H4 (cell line): ENCODE data around the gene HOXB6. TPM values are rescaled to one million over a fixed set of nuclear protein-coding genes. Genes with fewer than 3 reads are reported as not detected.
A peak's percentile ranks its signal among the peaks of the same experiment; 100 is the strongest.

Source experiments
- DNase-seq: peaks from one replicate; pipeline ENCODE4 v3.0.0-alpha.2; 2015; ENCODE audit warnings: low spot score
- total RNA-seq: library from RNA; depleted of rRNA; stranded (reverse); fragments of >200 nt; shearing (Covaris generic); gene quantifications from 2 replicates; pipeline ENCODE4 v1.2.3, GENCODE V29; 2014

HOXB6 gene
- total RNA-seq, 1 experiment from 2014 or later = 1.4 TPM

DNA sequence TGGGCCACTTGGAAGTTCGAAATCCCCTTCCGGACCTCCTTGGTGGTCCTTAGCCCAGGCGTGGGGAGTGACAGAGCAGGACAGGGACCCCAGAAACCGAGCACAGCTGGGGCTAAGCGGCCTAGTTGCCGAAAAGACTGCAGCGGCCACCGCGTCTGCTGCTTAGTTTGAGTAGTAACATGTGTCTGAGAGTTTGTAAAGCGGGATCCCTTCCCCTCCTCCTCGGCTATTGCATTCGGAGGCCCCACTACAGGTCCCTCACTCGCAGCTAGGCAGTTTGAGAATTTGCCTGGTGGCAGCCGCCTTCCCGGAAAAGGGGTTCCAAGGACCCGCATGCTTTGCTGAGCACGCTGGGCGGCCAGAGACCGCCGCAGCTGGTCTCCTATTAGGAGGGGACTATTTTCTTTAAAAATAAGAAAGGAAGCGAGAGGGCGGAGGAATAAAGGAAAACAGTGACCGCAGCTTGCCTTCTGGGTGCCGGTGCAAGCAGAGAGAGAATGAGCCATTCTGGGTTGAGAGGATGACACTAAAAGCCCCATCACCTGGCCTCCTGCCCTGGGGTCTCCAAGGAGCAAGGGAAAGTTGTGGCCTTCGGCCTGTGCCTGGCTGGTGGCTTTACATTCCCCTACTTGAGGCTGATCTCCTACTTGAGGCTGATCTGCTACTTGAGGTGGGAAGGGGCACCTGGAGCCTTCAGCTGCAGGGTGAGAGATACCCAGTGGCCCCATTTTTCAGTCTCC, 10.1 kb downstream of the HOXB6 start:
- no peak for DNase-seq

DNA sequence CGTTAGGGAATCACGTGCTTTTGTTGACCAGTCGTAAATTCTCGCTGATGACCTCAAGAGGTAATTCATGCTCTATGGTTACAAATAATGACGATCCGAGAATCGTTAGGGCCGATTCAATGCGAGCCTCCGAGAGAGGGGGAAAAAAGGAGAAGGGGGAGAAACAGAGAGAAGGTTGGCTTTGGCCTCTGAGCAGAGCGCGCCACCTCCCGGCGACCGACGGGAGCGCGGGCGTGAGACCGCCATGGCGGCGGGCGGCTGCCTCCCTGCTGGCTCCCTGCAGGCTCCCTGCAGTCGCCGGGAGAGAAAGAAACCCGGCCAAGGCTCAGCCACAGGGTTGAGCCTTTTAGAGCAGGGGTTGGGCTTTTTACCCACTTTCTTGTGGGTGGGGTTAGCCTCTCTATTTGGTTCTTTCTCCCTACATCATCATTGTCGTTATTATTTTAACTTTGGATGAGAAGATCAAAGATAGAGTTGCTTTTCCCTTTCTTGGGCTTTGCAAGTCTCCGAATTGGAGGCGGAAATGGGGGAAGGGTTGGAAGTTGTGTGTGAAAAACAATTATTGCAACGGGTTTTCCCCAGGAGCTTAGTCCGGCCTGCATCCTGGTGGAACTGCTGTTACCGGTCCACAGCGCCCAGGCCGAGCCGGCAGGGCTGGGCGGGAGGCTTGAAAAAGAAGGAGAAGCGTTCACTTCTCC, 10.8 kb downstream of the HOXB6 start:
- peak; percentile 65 for DNase-seq

DNA sequence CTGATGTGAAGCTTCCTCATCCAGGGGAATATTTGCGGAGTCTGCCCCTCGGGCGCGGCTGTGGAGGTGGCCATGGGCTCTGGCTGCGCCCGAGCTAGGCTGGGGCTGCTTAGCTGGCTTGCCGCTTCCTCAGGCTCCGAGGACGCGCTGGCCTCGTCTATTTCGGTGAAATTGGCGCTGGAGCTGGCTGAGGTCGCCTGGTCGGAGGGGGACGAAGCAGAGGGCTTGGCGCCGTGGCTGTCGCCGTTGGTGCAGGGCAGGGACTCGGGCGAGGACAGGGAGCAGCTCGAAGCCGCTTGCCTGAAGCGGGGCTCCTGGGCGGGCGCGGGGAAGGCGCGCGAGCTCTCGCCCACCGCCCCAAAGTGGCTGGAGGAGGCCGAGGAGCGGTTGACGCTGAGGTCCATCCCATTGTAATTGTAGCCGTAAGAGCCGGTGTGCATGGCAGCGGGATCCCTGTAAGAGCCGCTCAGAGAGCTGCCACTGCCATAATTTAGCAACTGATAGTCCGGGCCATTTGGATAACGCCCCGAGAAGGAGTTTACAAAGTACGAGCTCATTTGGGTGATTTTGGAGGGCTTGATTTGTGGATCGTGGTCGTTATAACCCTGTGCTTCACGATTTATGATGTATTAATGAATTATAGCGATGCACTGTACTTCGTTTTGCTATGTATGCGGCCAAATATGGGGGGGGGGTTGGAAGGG, 11.5 kb downstream of the HOXB6 start, which contains the start of gene HOXB5:
HOXB5 (minus strand) TSS at position 654 of the 704 bp plus-strand sequence; CDS start at position 557, 97 bp downstream.
- DNase-seq = no peak

DNA sequence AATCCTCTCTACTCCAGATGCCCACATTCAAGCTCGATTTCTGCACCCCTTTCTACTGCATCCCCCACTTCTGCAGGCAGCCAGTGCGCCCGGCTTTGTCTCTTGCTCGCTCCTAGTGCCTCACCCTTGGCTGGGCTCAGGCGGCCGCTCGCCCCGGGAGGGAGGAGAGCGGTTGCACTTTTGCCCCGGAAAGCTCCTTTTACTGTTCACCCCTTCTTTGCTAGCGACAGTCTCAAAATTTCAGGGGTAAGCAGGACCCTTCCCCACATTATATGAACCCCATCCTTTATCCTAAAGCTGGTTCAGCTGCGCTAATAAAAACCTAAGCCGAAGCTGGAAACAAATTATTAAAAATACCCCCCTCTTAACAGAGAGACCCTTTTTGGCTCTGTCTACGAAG, 12.2 kb downstream of the HOXB6 start:
- DNase-seq = no peak

DNA sequence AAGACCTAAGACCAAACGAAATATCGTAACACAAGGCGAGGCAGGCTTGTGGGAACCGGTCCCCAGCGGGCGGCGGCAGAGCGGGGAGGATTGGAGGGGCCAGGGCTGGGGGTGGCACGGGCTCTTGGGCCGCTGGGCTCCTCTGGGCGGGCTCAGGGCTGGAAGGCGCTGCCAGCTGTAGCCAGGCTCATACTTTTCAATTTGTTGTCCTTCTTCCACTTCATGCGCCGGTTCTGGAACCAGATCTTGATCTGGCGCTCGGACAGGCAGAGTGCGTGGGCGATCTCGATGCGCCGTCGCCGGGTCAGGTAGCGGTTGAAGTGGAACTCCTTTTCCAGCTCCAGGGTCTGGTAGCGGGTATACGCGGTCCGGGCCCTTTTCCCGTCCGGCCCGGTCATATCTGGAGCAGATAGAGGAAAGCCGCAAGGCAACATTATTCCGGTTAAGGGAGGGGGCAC, 12.7 kb downstream of the HOXB6 start:
- DNase-seq = no peak

DNA sequence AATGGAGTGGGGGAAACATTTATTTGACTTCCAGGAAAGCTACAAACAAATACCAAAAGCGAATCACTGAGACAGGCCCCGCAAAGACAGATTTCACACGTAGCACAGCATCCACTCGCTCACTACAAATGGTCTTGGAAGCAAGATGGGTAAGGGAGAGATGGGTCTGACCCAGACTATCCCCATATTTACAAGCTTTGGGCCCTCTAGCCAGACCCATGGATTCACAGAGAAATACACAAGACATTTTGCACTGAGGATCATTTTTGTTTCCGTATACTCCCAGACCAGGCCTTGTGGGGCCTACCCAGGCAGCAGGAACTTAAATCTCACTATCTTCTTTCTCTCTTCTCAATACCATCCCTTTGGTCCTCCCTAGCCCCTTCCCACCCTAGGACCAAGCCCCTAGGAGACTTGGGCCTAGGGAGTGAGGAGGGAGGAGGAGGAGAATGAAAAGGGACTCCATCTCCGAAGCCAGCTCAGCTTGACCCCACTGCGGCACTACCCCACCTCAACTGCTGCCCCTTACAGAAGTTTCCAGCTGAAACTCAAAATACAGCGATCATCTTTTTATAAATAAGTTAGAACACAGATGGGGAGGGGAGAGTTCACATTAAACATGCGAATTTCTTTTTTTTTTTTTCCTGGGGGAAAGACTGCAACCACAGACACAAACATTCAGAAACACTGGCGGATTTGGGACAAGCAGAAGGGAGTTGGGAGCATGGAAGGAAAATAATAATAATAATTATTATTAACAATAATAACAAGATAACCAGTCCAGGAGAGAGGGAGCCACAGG, 13.3 kb downstream of the HOXB6 start:
- DNase-seq = no peak

DNA sequence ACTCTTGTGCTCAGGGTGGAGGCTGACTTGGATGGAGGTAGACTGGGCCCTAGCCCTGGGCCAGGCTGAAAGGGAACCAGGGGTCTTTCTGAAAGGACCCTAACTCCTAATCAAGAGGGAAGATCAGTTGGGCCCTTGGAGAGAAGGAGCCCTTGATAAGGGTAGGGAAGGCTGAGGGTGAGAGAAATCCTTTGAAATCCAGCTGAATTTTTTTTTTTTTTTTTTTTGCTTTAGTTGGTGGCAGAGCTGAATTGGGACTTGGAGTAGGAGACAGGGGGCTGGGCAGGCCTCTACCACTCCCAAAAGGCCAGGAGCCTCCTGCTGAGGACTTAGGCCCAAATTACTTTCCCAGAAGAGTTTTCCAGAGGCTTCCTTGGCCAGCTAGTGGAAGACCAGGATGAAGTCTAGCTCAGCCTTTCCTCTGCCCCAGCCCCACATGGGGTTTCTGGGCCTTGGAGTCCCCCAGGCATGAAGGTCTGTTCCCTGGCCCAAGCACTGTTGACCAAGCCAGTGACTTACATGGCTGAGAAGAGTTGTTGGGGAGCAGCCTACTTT, 14.1 kb downstream of the HOXB6 start:
- DNase-seq = no peak

DNA sequence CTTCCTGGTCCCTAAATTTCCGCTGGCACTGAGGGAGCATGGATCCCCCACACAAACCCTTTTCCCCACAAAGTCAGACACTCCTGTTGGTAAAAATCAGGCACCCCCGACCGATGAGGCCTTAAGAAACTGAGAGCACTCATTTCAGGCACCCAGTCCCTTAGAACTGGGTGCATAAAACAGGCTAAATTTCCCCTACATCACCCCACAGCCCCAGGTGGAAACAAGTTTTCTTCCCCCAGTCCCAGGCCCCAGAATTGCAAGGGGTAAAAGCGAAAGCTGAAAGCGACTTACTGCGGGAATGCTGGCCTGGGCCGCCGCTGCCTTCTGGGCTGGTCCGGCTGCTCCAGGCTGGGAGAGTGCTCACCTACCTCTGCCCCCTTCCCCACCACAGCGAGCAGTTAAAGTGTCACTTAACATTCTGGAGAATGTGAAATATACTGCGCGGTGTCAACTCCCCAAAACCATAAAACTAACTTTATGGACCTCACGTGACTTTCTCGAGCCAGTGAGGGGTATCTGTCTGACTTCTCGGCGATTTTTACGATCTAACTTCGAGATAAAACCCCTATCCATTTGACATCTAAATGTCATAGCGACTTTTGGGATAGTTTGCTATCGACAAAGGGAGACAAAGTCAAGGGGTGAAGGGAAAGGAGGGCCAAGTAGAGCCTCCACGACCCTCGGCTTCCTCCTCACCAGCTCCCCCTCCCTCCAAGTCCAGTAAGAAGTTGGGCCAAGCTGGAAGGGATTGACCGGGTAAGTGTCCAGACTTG, 14.8 kb downstream of the HOXB6 start, which contains the start of gene HOXB3:
HOXB3 (minus strand) TSS at position 411 of the 776 bp plus-strand sequence. CDS start 37,767 bp downstream, outside the sequence.
- no peak for DNase-seq

DNA sequence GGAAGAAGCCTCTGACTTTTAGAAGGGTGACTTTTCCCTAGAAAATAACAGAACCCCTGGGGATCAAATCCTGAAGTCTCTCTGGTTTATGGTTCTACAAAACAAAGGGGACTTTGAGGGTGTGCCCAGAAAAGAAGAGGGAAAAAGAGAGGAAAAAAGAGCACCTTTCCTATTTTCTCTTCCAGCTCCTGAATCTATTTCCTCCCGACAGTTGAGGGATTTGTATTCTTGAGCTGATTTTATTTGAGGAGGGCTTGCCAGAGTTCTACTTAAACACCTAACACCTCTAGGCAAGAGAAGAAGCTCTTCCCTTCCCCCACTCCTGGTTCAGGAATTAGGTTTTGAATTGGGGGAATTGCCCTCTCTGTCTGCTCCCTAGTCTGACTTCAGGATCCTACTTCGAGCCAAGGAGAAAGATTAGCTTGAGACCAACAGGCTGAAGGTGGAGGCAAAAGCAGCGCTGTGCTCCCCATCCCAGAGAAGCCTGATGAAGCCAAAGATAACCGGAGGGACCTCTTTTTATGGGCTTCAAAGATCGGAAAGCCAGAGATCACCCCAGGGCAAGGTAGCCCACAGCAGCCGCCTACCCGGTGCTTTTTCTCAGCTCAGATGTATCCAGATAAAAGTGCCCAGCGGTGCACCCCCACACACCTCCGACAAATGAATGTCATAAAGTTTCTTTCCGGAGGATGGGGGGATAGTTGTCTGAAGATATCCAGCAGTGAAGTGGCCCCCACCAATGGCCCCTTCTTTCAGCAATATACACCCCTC, 15.5 kb downstream of the HOXB6 start:
- no peak for DNase-seq

DNA sequence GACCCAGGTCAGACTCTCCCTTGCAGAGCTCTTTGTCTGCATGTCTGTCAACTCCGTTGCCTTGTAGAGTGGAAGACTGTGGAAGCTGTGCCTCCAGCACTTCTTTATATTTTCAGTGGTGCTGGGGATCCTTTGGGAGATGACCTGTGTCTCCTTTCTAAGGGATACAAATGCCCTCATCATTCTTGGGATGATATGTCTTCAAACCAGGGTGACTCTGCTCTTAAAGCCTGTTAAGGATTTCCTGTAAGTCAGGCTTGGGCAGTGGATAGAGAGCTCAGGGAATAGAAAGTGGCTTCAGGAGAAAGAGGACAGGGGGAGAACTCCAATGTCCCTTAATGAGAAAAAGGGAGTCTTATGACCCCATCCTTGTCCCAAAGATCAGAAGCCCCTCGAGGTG, 16.3 kb downstream of the HOXB6 start:
- DNase-seq = no peak

DNA sequence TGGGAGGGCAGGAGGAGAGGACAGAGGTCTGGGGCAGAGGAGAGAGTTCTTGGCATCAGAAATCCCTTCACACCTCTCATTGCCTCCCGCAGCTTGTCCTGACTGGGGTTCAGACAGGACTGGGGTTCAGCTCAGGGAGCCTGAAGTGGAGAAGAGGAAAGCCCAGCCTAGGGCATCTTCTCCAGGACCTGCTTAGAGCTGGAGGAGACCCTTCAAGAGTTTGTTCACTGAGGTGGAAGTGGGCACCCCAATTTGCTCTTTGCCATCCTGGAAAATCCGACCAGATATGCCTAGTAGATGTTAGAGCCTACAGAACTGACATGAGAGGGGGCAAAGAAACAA, 16.7 kb downstream of the HOXB6 start:
- DNase-seq = no peak

DNA sequence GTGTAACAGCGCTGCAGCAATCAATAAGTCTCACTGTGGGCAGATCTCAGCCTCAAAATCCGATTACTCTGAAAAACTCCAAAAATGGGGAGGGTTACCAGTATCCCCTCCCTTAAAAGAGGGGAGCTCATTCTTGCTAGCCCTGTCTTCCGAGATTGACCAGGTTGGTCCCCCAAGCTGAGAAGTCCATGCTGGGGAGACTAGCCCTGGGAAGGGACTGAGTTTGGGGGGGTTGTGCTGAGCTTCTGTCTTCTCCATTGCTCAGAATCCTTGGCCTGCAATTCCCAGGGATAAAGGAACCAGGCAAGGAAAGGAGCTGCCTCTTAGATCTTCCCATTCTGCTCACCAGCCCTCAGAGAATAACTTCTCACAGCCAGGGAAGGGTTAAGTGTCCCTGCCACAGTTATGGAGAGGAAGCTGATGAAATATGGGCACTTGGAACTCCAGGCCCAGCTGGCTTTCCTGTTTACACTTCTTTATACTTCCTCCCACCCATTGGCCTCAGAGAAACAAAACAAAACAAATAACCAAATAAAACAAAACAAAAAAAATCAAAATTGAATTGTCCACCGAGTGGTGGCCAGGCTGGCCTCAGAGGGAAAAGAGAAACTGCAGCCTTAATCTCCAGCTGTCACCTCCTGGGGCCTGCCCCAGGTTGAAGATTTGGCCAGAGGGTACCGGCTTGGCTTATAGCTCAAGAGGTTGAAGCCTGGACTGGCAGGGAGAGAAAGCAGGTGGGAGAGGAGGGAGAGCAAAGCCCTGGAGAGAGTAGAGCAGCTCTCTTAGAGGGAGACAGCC, 17.3 kb downstream of the HOXB6 start:
- DNase-seq = peak; percentile 83

DNA sequence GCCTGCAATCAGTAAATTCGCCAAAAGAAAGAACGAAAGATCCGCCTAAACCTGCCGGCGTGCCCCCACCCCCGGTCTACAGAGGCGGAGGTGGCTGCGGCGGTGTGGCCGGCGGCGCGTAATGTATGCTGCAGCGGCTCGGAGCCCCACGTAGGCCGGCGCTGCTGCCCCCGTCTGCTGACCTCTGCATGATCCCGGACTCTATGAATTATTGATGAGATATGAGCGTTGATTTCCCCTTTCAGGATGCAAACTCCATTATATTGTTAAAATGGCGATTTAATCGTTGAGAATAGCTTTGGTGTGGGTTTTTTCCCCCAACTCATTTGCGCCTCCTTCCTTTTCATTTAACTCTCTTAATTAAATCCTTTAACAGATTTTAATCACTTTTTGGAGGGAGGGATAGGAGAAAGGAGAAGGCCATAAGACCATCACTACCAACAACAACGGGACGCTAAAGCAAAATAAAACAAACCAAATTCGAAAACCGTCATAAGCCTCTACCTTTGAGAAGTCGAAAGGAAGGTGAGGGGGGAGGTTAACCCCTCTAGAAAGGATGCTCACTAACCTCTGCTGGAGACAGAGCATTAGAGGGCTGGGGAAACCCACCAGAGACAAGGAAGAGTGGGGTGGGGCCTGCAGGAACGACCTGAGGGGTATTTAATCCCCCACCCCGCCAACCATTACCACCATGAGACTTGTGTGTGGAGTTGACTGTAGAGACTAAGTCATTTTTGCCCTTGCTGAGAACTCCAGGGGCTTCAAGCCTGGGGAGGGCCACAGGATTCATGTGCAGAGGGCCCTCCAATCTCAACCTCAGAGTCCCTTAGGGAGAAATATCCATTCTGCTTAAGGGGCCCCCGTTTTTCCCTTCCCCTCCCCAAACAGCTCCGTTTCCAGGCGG, 18.2 kb downstream of the HOXB6 start:
- no peak for DNase-seq

DNA sequence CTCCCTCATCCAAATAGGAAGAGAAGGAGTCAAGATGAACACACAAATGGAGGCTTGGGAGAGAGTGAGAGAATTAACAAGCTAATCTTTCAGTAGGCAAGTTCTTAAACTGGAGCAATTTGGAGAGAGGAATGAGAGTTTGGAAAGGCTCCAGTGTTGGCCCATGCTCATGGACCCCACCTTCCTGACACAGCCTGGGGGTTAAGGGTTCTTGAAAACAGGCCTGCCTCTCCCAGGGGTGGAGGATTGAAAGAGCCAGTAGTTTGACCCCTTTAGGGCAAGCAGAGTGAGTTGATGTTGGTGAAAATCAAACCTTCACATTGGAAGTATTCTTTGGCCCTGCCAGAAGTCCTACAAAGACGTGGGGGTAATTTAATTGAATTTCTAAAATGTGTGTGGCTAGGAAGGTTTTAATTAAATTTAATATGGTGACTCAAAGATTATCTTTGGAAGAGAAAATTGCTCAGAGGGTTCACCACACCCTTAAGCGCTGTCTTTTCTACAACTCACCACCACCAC, 20.5 kb downstream of the HOXB6 start:
- DNase-seq = no peak

DNA sequence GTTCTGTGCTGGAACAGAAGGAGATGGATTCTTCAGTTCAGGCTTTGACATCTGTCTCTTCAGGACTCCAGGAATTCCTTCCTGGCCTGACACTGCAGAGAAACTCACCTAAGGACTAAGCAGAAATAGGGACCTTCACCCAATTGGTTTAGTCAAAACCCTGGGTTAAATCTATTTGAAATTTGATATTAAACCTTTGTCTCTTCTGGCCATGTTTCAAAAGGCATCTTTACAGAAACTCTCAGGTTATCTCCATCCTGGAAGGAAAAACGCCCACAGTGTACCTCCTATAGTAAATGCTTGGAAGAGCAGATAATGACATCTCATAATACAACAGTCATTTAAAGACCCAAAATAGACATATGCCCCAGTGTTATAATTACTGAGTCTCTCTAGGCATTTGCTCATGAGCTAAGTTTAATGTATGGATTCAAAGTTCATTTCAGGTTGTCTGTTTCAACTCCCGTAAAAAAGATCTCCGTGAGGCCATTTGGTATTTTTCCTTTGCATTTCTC, 21.0 kb downstream of the HOXB6 start:
- no peak for DNase-seq

DNA sequence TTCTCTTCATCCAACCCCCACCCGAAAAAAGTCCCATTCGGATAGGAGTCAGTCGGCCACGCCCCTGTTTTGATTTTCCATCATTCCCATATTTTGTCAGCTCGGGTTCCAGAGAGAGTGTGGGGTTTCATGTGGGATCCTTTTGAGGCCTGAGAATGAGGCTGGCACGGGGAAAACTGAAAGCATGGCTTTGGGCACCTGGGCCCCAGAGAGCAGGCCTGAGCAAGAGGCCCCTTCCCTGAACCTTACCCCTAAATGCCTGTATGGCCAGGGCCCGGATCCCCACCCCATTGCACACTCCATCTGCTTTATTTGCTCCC, 22.1 kb downstream of the HOXB6 start:
- no peak for DNase-seq

DNA sequence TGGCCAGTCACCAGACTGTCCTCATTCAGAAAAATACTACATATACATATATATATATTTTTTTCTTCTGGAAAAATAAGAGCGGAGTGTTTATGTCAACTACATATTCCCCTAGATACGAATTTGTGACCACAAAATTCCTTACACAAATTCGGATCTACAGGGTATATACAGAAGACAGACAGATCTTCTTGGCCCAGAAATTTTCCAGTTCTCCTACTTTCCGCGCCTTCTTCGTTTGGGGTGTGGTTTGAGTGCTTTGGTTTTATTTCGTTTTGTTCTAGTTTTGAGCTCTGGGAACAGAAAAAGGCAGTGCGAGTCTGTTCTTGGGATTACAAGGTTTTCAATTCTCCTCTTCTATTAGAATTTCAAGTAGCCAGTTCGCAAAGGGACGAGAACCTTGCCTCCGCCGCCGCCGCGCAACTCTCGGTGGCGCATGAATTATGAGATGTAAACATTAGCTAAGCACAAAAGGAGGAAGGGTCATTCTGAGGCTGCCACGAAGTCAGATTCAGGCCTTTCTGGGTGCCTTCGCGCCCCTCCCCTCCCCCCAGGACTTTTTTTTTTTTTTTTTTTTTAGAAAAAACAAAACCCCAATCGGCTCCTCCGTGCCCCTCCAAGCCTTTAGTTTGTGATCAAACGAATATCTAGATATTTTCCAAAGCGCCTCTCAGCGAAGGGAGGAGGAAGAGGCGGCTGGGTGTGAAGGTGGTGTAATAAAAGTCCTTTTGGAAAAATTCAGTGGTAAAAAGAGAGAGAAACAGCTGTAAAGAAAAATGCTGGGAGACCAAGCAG, 24.8 kb downstream of the HOXB6 start:
- DNase-seq = no peak
